Measurements from ENCODE around the gene COA5.

The COA5 gene

GRCh38 chr2:98556344-98557033 lies 51.8 kb downstream of the COA5 start:
- no peak for TF ChIP-seq CTCF (IDR thresholded peaks at IDR 0.05; ENCODE audit: extremely low read depth, missing control alignments)
- DNase-seq (ENCODE audit: low spot score) = peak; percentile 72

- TF ChIP-seq CTCF (IDR thresholded peaks at IDR 0.05; ENCODE audit: extremely low read depth, missing control alignments) = no peak
- DNase-seq (ENCODE audit: low spot score) = no peak
Observed at GRCh38 chr2:98555696-98556095, 52.6 kb downstream of the COA5 start.

- no peak for TF ChIP-seq CTCF (IDR thresholded peaks at IDR 0.05; ENCODE audit: extremely low read depth, missing control alignments)
- DNase-seq (ENCODE audit: low spot score) = no peak
Observed at GRCh38 chr2:98554116-98554861, 54.0 kb downstream of the COA5 start.

GRCh38 chr2:98552499-98553179 lies 55.7 kb downstream of the COA5 start:
- DNase-seq (ENCODE audit: low spot score) = no peak
- TF ChIP-seq CTCF (IDR thresholded peaks at IDR 0.05; ENCODE audit: extremely low read depth, missing control alignments) = no peak

GRCh38 chr2:98551316-98551715 lies 57.0 kb downstream of the COA5 start:
- TF ChIP-seq CTCF (IDR thresholded peaks at IDR 0.05; ENCODE audit: extremely low read depth, missing control alignments) = no peak
- DNase-seq (ENCODE audit: low spot score) = no peak

GRCh38 chr2:98550165-98550564 lies 58.1 kb downstream of the COA5 start:
- DNase-seq (ENCODE audit: low spot score) = no peak
- TF ChIP-seq CTCF (IDR thresholded peaks at IDR 0.05; ENCODE audit: extremely low read depth, missing control alignments) = no peak
